ENCODE measurements around the gene C1orf21. TPM values are rescaled to one million over a fixed set of nuclear protein-coding genes. Genes with fewer than 3 reads are reported as not detected.
"Not testable (repeated sequence)": the region's sequence is repeated elsewhere in the genome, so short reads cannot be mapped to it uniquely, and the experiment has no call there.

Gene C1orf21
- total RNA-seq = 10 to 100 TPM; 70.4 to 93.5 (median 78.9) TPM
- polyA plus RNA-seq = 57.1 TPM
- long read RNA-seq, donor 1, full-length matches to known transcripts = 75 of 96 reads
- long read RNA-seq, donor 1, partial matches to known transcripts = 3 of 96 reads
- long read RNA-seq, donor 1, other reads (novel, unspliced or antisense) = 18 of 96 reads
- long read RNA-seq, donor 2, full-length matches to known transcripts = 41 of 48 reads
- long read RNA-seq, donor 2, partial matches to known transcripts = 1 of 48 reads
- long read RNA-seq, donor 2, other reads (novel, unspliced or antisense) = 6 of 48 reads
- long read RNA-seq, donor 3, full-length matches to known transcripts = 133 of 159 reads
- long read RNA-seq, donor 3, partial matches to known transcripts = 6 of 159 reads
- long read RNA-seq, donor 3, other reads (novel, unspliced or antisense) = 20 of 159 reads
- long read RNA-seq, donor 4, full-length matches to known transcripts = 62 of 72 reads
- long read RNA-seq, donor 4, partial matches to known transcripts = 4 of 72 reads
- long read RNA-seq, donor 4, other reads (novel, unspliced or antisense) = 6 of 72 reads

GRCh38 chr1:184386312-184387068 is at the start of gene C1orf21:
TSS of gene C1orf21 (plus strand) at chr1:184387029. CDS start at chr1:184477510, 90,481 bp downstream.
- WGBS = under 1% methylated on average over 69 of the region's 73 CpGs
- ATAC-seq (peak; percentile 97 to 98), DNase-seq (peak; percentile 93 to 97 (median 96))
- Histone ChIP-seq H3K4me3 (ENCODE audit: low read length) (peak within 1 kb of the TSS; percentile 88), H3K27ac (ENCODE audit: low read length) (peak within 1 kb of the TSS; percentile 95), H3K4me1 (ENCODE audit: control insufficient read depth, insufficient read depth, low read length) (peaks cover 2% of the 10 kb centered on the region), H3K9me3 (ENCODE audit: control insufficient read depth, low read length) (no peaks in the 10 kb centered on the region), H3K27me3 (ENCODE audit: control insufficient read depth, insufficient read depth) (no peaks in the 10 kb centered on the region)
- intact Hi-C loops (cut with DNase I) = loop anchor here (5.0 to 10.0 kb wide), 7 partner anchors 76 to 278 kb away; no protein-coding TSS in a partner anchor

GRCh38 chr1:184337865-184338264 is 49.0 kb upstream of the C1orf21 start:
- H3K27me3 ChIP-seq (ENCODE audit: control insufficient read depth, insufficient read depth); intact Hi-C loops (cut with DNase I): not testable (repeated sequence)
- WGBS = 54% methylated on average over 1 of the region's 1 CpG

GRCh38 chr1:184340984-184341383 is 45.8 kb upstream of the C1orf21 start:
- intact Hi-C loops (cut with DNase I) = no loop called here
- 98% methylated on average over 1 of the region's 1 CpG for WGBS

More at GRCh38 chr1:184337865-184338264, 49.0 kb upstream of the C1orf21 start:
- DNase-seq; H3K27ac ChIP-seq (ENCODE audit: low read length); H3K9me3 ChIP-seq (ENCODE audit: control insufficient read depth, low read length); H3K4me1 ChIP-seq (ENCODE audit: control insufficient read depth, insufficient read depth, low read length); H3K4me3 ChIP-seq (ENCODE audit: low read length); ATAC-seq: not testable (repeated sequence)

GRCh38 chr1:184350573-184350972 is 36.3 kb upstream of the C1orf21 start:
- 73% methylated on average over 2 of the region's 2 CpGs for WGBS
- no peak for DNase-seq
- intact Hi-C loops (cut with DNase I) = no loop called here
- Histone ChIP-seq H3K27me3 (ENCODE audit: control insufficient read depth, insufficient read depth) (no peaks in the 10 kb centered on the region), H3K4me1 (ENCODE audit: control insufficient read depth, insufficient read depth, low read length) (no peaks in the 10 kb centered on the region), H3K4me3 (ENCODE audit: low read length) (no peak overlapping the region), H3K27ac (ENCODE audit: low read length) (no peak overlapping the region), H3K9me3 (ENCODE audit: control insufficient read depth, low read length) (no peaks in the 10 kb centered on the region)
- ATAC-seq = no peak

More at GRCh38 chr1:184340984-184341383, 45.8 kb upstream of the C1orf21 start:
- no peaks in the 10 kb centered on the region for H3K27me3 ChIP-seq (ENCODE audit: control insufficient read depth, insufficient read depth)
- no peak for ATAC-seq
- no peak for DNase-seq
- no peak overlapping the region for H3K4me3 ChIP-seq (ENCODE audit: low read length)
- H3K4me1 ChIP-seq (ENCODE audit: control insufficient read depth, insufficient read depth, low read length) = no peaks in the 10 kb centered on the region
- H3K9me3 ChIP-seq (ENCODE audit: control insufficient read depth, low read length) = no peaks in the 10 kb centered on the region
- H3K27ac ChIP-seq (ENCODE audit: low read length) = no peak overlapping the region

- Histone ChIP-seq H3K4me1 (ENCODE audit: control insufficient read depth, insufficient read depth, low read length) (no peaks in the 10 kb centered on the region), H3K27ac (ENCODE audit: low read length) (no peak overlapping the region), H3K4me3 (ENCODE audit: low read length) (no peak overlapping the region), H3K9me3 (ENCODE audit: control insufficient read depth, low read length) (no peaks in the 10 kb centered on the region), H3K27me3 (ENCODE audit: control insufficient read depth, insufficient read depth) (no peaks in the 10 kb centered on the region)
- DNase-seq (no peak), ATAC-seq (no peak)
- WGBS = 90% methylated on average over 3 of the region's 3 CpGs
- intact Hi-C loops (cut with DNase I) = no loop called here
These were observed 35.3 kb upstream of the C1orf21 start for GRCh38 chr1:184351416-184351975.

- intact Hi-C loops (cut with DNase I) = no loop called here
- 90% methylated on average over 1 of the region's 1 CpG for WGBS
- Histone ChIP-seq H3K27ac (ENCODE audit: low read length) (no peak overlapping the region), H3K4me3 (ENCODE audit: low read length) (no peak overlapping the region), H3K27me3 (ENCODE audit: control insufficient read depth, insufficient read depth) (no peaks in the 10 kb centered on the region), H3K9me3 (ENCODE audit: control insufficient read depth, low read length) (no peaks in the 10 kb centered on the region), H3K4me1 (ENCODE audit: control insufficient read depth, insufficient read depth, low read length) (no peaks in the 10 kb centered on the region)
- DNase-seq (no peak), ATAC-seq (no peak)
These were observed 34.1 kb upstream of the C1orf21 start for GRCh38 chr1:184352776-184353175.

- H3K27ac ChIP-seq (ENCODE audit: low read length) = no peak overlapping the region
- H3K27me3 ChIP-seq (ENCODE audit: control insufficient read depth, insufficient read depth) = no peaks in the 10 kb centered on the region
- ATAC-seq = no peak
- H3K4me1 ChIP-seq (ENCODE audit: control insufficient read depth, insufficient read depth, low read length) = no peaks in the 10 kb centered on the region
- H3K9me3 ChIP-seq (ENCODE audit: control insufficient read depth, low read length) = no peaks in the 10 kb centered on the region
- intact Hi-C loops (cut with DNase I) = no loop called here
- DNase-seq = no peak
- 96% methylated on average over 2 of the region's 2 CpGs for WGBS
- no peak overlapping the region for H3K4me3 ChIP-seq (ENCODE audit: low read length)
These were observed 32.1 kb upstream of the C1orf21 start for GRCh38 chr1:184354719-184355118.

GRCh38 chr1:184356891-184357290 is 29.9 kb upstream of the C1orf21 start:
- no peaks in the 10 kb centered on the region for H3K27me3 ChIP-seq (ENCODE audit: control insufficient read depth, insufficient read depth)
- ATAC-seq (no peak), DNase-seq (no peak)
- 87% methylated on average over 2 of the region's 2 CpGs for WGBS
- no peaks in the 10 kb centered on the region for H3K9me3 ChIP-seq (ENCODE audit: control insufficient read depth, low read length)
- H3K4me1 ChIP-seq (ENCODE audit: control insufficient read depth, insufficient read depth, low read length) = no peaks in the 10 kb centered on the region
- H3K4me3 ChIP-seq (ENCODE audit: low read length) = no peak overlapping the region
- intact Hi-C loops (cut with DNase I) = no loop called here
- no peak overlapping the region for H3K27ac ChIP-seq (ENCODE audit: low read length)

GRCh38 chr1:184358256-184358655 is 28.6 kb upstream of the C1orf21 start:
- ATAC-seq (no peak), DNase-seq (no peak)
- Histone ChIP-seq H3K4me1 (ENCODE audit: control insufficient read depth, insufficient read depth, low read length) (no peaks in the 10 kb centered on the region), H3K4me3 (ENCODE audit: low read length) (no peak overlapping the region), H3K9me3 (ENCODE audit: control insufficient read depth, low read length) (no peaks in the 10 kb centered on the region), H3K27me3 (ENCODE audit: control insufficient read depth, insufficient read depth) (no peaks in the 10 kb centered on the region), H3K27ac (ENCODE audit: low read length) (no peak overlapping the region)
- intact Hi-C loops (cut with DNase I) = no loop called here
- WGBS = 89% methylated on average over 1 of the region's 1 CpG

GRCh38 chr1:184359909-184360308 is 26.9 kb upstream of the C1orf21 start:
- H3K27me3 ChIP-seq (ENCODE audit: control insufficient read depth, insufficient read depth) = no peaks in the 10 kb centered on the region
- no peak for DNase-seq
- no peak overlapping the region for H3K27ac ChIP-seq (ENCODE audit: low read length)
- no peaks in the 10 kb centered on the region for H3K4me1 ChIP-seq (ENCODE audit: control insufficient read depth, insufficient read depth, low read length)
- intact Hi-C loops (cut with DNase I) = no loop called here
- 90% methylated on average over 3 of the region's 3 CpGs for WGBS
- H3K4me3 ChIP-seq (ENCODE audit: low read length) = no peak overlapping the region
- no peaks in the 10 kb centered on the region for H3K9me3 ChIP-seq (ENCODE audit: control insufficient read depth, low read length)
- ATAC-seq = no peak

GRCh38 chr1:184362876-184363275 is 24.0 kb upstream of the C1orf21 start:
- no peak overlapping the region for H3K27ac ChIP-seq (ENCODE audit: low read length)
- DNase-seq (no peak), ATAC-seq (no peak)
- no peaks in the 10 kb centered on the region for H3K27me3 ChIP-seq (ENCODE audit: control insufficient read depth, insufficient read depth)
- no peaks in the 10 kb centered on the region for H3K9me3 ChIP-seq (ENCODE audit: control insufficient read depth, low read length)
- 100% methylated on average over 1 of the region's 1 CpG for WGBS
- no peaks in the 10 kb centered on the region for H3K4me1 ChIP-seq (ENCODE audit: control insufficient read depth, insufficient read depth, low read length)
- intact Hi-C loops (cut with DNase I) = no loop called here
- H3K4me3 ChIP-seq (ENCODE audit: low read length) = no peak overlapping the region

All from right cardiac atrium (tissue), 5 donors.